CD14-positive monocyte (primary cell): ENCODE data around the gene SUB1. TPM values are rescaled to one million over a fixed set of nuclear protein-coding genes. Genes with fewer than 3 reads are reported as not detected.

Experiments
- DNase-seq, 3 donors: peaks; one replicate each; pipeline ENCODE4 v3.0.0-alpha.2; 2011 to 2022
- H2AFZ ChIP-seq: 2 replicates; pipeline ENCODE4 v1.6.0; 2012; ENCODE audit warnings: mild to moderate bottlenecking, low read depth, low read length, inconsistent platforms; ENCODE audit not compliant: insufficient read depth, poor library complexity, severe bottlenecking
- H3K27ac ChIP-seq, 2 donors: 1 replicate in 1 of 2; 2 replicates in 1 of 2; pipeline ENCODE4 v1.5.1; 2012 to 2013; ENCODE audit warnings: low read length in 2 of 2, control low read depth in 1 of 2, inconsistent platforms in 1 of 2, low read depth in 1 of 2, mild to moderate bottlenecking in 1 of 2
- H3K27me3 ChIP-seq, 2 donors: one replicate each; pipeline versions ENCODE4 v1.6.0 to v1.6.1; 2011 to 2013; ENCODE audit warnings: low read length in 2 of 2; ENCODE audit not compliant: control insufficient read depth in 2 of 2, insufficient read depth in 2 of 2
- H3K36me3 ChIP-seq, 2 donors: replicated peaks in 1 of 2; 1 replicate in 1 of 2; 2 replicates in 1 of 2; pipeline versions ENCODE4 v1.5.1 to v1.6.1; 2012 to 2013; ENCODE audit warnings: low read length in 2 of 2, control low read depth in 1 of 2, inconsistent platforms in 1 of 2, mild to moderate bottlenecking in 1 of 2; ENCODE audit not compliant: insufficient read depth in 2 of 2, control insufficient read depth in 1 of 2
- H3K4me1 ChIP-seq, 2 donors: 1 replicate in 1 of 2; 2 replicates in 1 of 2; pipeline versions ENCODE4 v1.5.1 to v1.6.1; 2012 to 2013; ENCODE audit warnings: low read length in 2 of 2, control low read depth in 1 of 2, inconsistent platforms in 1 of 2, mild to moderate bottlenecking in 1 of 2, moderate library complexity in 1 of 2; ENCODE audit not compliant: insufficient read depth in 2 of 2, control insufficient read depth in 1 of 2
- H3K4me2 ChIP-seq: replicated peaks from 2 replicates; pipeline ENCODE3; 2012; ENCODE audit warnings: low read length, moderate library complexity, mild to moderate bottlenecking; ENCODE audit not compliant: poor library complexity, severe bottlenecking; ENCODE audit errors: extremely low read depth
- H3K4me3 ChIP-seq, 3 experiments: fragments of 200-600 bp in 1 of 3; sonication (generic) in 1 of 3; replicated peaks in 1 of 3; 1 replicate in 2 of 3; 2 replicates in 1 of 3; pipeline ENCODE4 v1.5.1; 2011 to 2013; ENCODE audit warnings: low read length in 3 of 3, mild to moderate bottlenecking in 3 of 3, control low read depth in 2 of 3, low read depth in 2 of 3, inconsistent platforms in 1 of 3, moderate library complexity in 1 of 3
- H3K79me2 ChIP-seq: 2 replicates; pipeline ENCODE4 v1.6.0; 2012; ENCODE audit warnings: mild to moderate bottlenecking, control low read depth, inconsistent platforms, low read length, moderate library complexity; ENCODE audit not compliant: insufficient read depth
- H3K9ac ChIP-seq: 2 replicates; pipeline ENCODE4 v1.6.0; 2017; ENCODE audit warnings: low read length, mild to moderate bottlenecking; ENCODE audit not compliant: insufficient read depth, poor library complexity, severe bottlenecking
- H3K9me3 ChIP-seq, 2 donors: replicated peaks in 1 of 2; 1 replicate in 1 of 2; 2 replicates in 1 of 2; pipeline versions ENCODE4 v1.5.1 to v1.6.1; 2012 to 2013; ENCODE audit warnings: low read length in 2 of 2, control low read depth in 1 of 2; ENCODE audit not compliant: control insufficient read depth in 1 of 2, insufficient read depth in 1 of 2
- H4K20me1 ChIP-seq: 2 replicates; pipeline ENCODE4 v1.6.0; 2012; ENCODE audit warnings: mild to moderate bottlenecking, low read length, control low read depth, moderate library complexity; ENCODE audit not compliant: insufficient read depth
- H3K27ac Mint-ChIP-seq, 7 donors: one replicate each; pipeline ENCODE4 v1.8.0; 2020; ENCODE audit warnings: mild to moderate bottlenecking in 7 of 7, mixed read lengths in 7 of 7, moderate library complexity in 6 of 7, inconsistent platforms in 2 of 7
- H3K27me3 Mint-ChIP-seq, 3 donors: one replicate each; pipeline ENCODE4 v1.8.0; 2021 to 2022; ENCODE audit warnings: low read depth in 3 of 3, mild to moderate bottlenecking in 3 of 3, mixed read lengths in 3 of 3, moderate library complexity in 3 of 3, inconsistent platforms in 1 of 3
- H3K36me3 Mint-ChIP-seq, 2 donors: one replicate each; pipeline ENCODE4 v1.8.0; 2020; ENCODE audit warnings: mixed read lengths in 2 of 2, inconsistent platforms in 1 of 2, mild to moderate bottlenecking in 1 of 2
- H3K4me1 Mint-ChIP-seq: one replicate; pipeline ENCODE4 v1.8.0; 2020; ENCODE audit warnings: mild to moderate bottlenecking, mixed read lengths
- H3K4me3 Mint-ChIP-seq, 2 donors: one replicate each; pipeline ENCODE4 v1.8.0; 2020; ENCODE audit warnings: mild to moderate bottlenecking in 2 of 2, mixed read lengths in 2 of 2, moderate library complexity in 1 of 2
- H3K9me3 Mint-ChIP-seq, 7 donors: one replicate each; pipeline ENCODE4 v1.8.0; 2020 to 2022; ENCODE audit warnings: mixed read lengths in 7 of 7, mild to moderate bottlenecking in 6 of 7, moderate library complexity in 6 of 7, inconsistent platforms in 2 of 7
- CTCF ChIP-seq: fragments of 200-600 bp; IDR thresholded peaks from one replicate; pipeline ENCODE4 v1.8.0; 2022; ENCODE audit warnings: antibody characterized with exemption, mild to moderate bottlenecking
- WGBS: methylation state at CpG from one replicate; pipeline ENCODE4 v1.1.5; 2013; ENCODE audit warnings: missing lambda C conversion rate; ENCODE audit not compliant: insufficient coverage; 5-methylcytosine and 5-hydroxymethylcytosine counted together
- intact Hi-C, 2 donors: fragments of 100-400 bp; cut with micrococcal nuclease; formaldehyde crosslinking; loops; one replicate each; pipeline versions ENCODE4 v1.15.0 to v1.15.1; 2023
- polyA plus RNA-seq, 3 donors: library from polyadenylated mRNA; depleted of rRNA in 1 of 3; unstranded in 2 of 3; stranded (reverse) in 1 of 3; fragments of 300-500 nt in 2 of 3; fragments of >200 nt in 1 of 3; fragmentation: Illumina TruSeq in 2 of 3; gene quantifications; 1 replicate in 2 of 3; 2 replicates in 1 of 3; pipeline ENCODE4 v1.2.3, GENCODE V29; 2012 to 2021

The SUB1 gene
- polyA plus RNA-seq, 3 donors, result 74.3 to 454 (median 399) TPM

GRCh38 chr5:32597041-32597629 is 11.8 kb downstream of the SUB1 start:
- peaks cover 94% of the 10 kb centered on the region for H4K20me1 ChIP-seq
- no peaks in the 10 kb centered on the region for H3K9me3 Mint-ChIP-seq
- peaks cover 45% of the 10 kb centered on the region for H3K4me1 Mint-ChIP-seq
- peak overlapping the region; percentile 66 to 86 (median 77) for H3K27ac Mint-ChIP-seq
- peak; percentile 48 to 58 (median 51) for DNase-seq
- no peak overlapping the region for H2AFZ ChIP-seq
- H3K79me2 ChIP-seq, result peaks cover 88% of the 10 kb centered on the region
- H3K9me3 ChIP-seq, result no peaks in the 10 kb centered on the region
- peak overlapping the region; percentile 20 for H3K4me2 ChIP-seq
- peaks cover 82 to 92% of the 10 kb centered on the region in 2 donors for H3K36me3 Mint-ChIP-seq
- WGBS, result no CpG with 5 or more reads among the region's 2 CpGs
- H3K27ac ChIP-seq, result peak overlapping the region in 1 of 2 donors; percentile 27
- peak overlapping the region in 1 of 3 experiments; percentile 2 for H3K4me3 ChIP-seq
- peak overlapping the region in 1 of 2 donors; percentile 40 for H3K4me3 Mint-ChIP-seq
- no peaks in the 10 kb centered on the region for H3K27me3 Mint-ChIP-seq
- intact Hi-C loops, result loop anchor here (10.0 kb wide), 2 partner anchors 182 to 202 kb away; no protein-coding TSS in a partner anchor
- H3K9ac ChIP-seq, result no peak overlapping the region
- H3K4me1 ChIP-seq, result peaks cover 31 to 36% of the 10 kb centered on the region in 2 donors
- H3K27me3 ChIP-seq, result no peaks in the 10 kb centered on the region
- TF ChIP-seq CTCF, result no peak
- H3K36me3 ChIP-seq, result peaks cover 76 to 88% of the 10 kb centered on the region in 2 donors

- Histone ChIP-seq H2AFZ (no peak overlapping the region), H3K4me2 (no peak overlapping the region), H3K9me3 (no peaks in the 10 kb centered on the region), H3K36me3 (peaks cover 72 to 88% of the 10 kb centered on the region in 2 donors), H4K20me1 (peaks cover 93% of the 10 kb centered on the region), H3K4me3 (no peak overlapping the region), H3K27me3 (no peaks in the 10 kb centered on the region), H3K9ac (no peak overlapping the region), H3K27ac (no peak overlapping the region), H3K4me1 (peaks cover 27 to 30% of the 10 kb centered on the region in 2 donors), H3K79me2 (peaks cover 85% of the 10 kb centered on the region)
- Mint-ChIP-seq H3K4me3 (no peak overlapping the region), H3K9me3 (no peaks in the 10 kb centered on the region), H3K36me3 (peaks cover 82 to 92% of the 10 kb centered on the region in 2 donors), H3K4me1 (peaks cover 38% of the 10 kb centered on the region), H3K27ac (peak overlapping the region in 3 of 7 donors; percentile 4 to 47 (median 5)), H3K27me3 (no peaks in the 10 kb centered on the region)
- intact Hi-C loops, result loop anchor here (10.0 kb wide), 2 partner anchors 184 to 204 kb away; no protein-coding TSS in a partner anchor
- no peak for TF ChIP-seq CTCF
- WGBS, result 57% methylated on average over 2 of the region's 3 CpGs
- no peak for DNase-seq
Observed at GRCh38 chr5:32598260-32598937, 13.0 kb downstream of the SUB1 start.
